ENCODE measurements around the gene CHST9. TPM values are rescaled to one million over a fixed set of nuclear protein-coding genes. Genes with fewer than 3 reads are reported as not detected.

CHST9 gene
- total and polyA plus RNA-seq, 2 experiments from 2014 or later = 15.5 to 16.8 TPM

- TF ChIP-seq ZNF462 (CRISPR knock-in tag; IDR thresholded peaks at IDR 0.05) = no peak
Measured at GRCh38 chr18:26970637-26971036, 214.5 kb downstream of the CHST9 start (continued).

GRCh38 chr18:26965206-26965605, 219.9 kb downstream of the CHST9 start:
- Histone ChIP-seq H3K4me3 (no peak overlapping the region), H3K27ac (ENCODE audit: low read depth) (no peak overlapping the region), H4K20me1 (replicated peaks; ENCODE audit: insufficient read depth) (no peaks in the 10 kb centered on the region), H3F3A (replicated peaks; ENCODE audit: low read depth) (no peaks in the 10 kb centered on the region), H3K9me2 (ENCODE audit: insufficient read depth) (no peaks in the 10 kb centered on the region), H3K79me2 (replicated peaks; ENCODE audit: insufficient read depth) (no peaks in the 10 kb centered on the region), H3K27me3 (ENCODE audit: insufficient read depth) (no peaks in the 10 kb centered on the region), H3K4me1 (ENCODE audit: insufficient read depth) (peaks cover 2% of the 10 kb centered on the region; the same call in 1 of the 2 replicates), H3K36me3 (ENCODE audit: insufficient read depth) (no peaks in the 10 kb centered on the region), H3K4me2 (no peak overlapping the region), H2AFZ (no peak overlapping the region)
- Mint-ChIP-seq H3K27ac (no peak overlapping the region), H3K9me3 (no peaks in the 10 kb centered on the region), H3K36me3 (ENCODE audit: low read depth) (no peaks in the 10 kb centered on the region), H3K4me1 (peaks cover 7% of the 10 kb centered on the region), H3K4me3 (no peak overlapping the region), H3K27me3 (ENCODE audit: insufficient read depth, low read depth, poor library complexity) (peaks cover 5% of the 10 kb centered on the region)
- DNase-seq (ENCODE audit: low spot score) = no peak
- ATAC-seq = no peak
- TF ChIP-seq STAT1 (IDR thresholded peaks at IDR 0.05; ENCODE audit: unreplicated experiment) = no peak

- Mint-ChIP-seq H3K4me1 (peaks cover 15% of the 10 kb centered on the region), H3K27ac (no peak overlapping the region), H3K27me3 (ENCODE audit: insufficient read depth, low read depth, poor library complexity) (no peaks in the 10 kb centered on the region), H3K4me3 (no peak overlapping the region), H3K36me3 (ENCODE audit: low read depth) (peaks cover 8% of the 10 kb centered on the region; the same call in 2 of the 3 replicates), H3K9me3 (no peaks in the 10 kb centered on the region; the same call in 1 of the 3 replicates)
- Histone ChIP-seq H2AFZ (no peak overlapping the region), H3K36me3 (ENCODE audit: insufficient read depth) (no peaks in the 10 kb centered on the region), H3K4me1 (ENCODE audit: insufficient read depth) (peaks cover 3% of the 10 kb centered on the region; the same call in 1 of the 2 replicates), H3F3A (replicated peaks; ENCODE audit: low read depth) (no peaks in the 10 kb centered on the region), H3K27ac (ENCODE audit: low read depth) (no peak overlapping the region), H3K9me2 (ENCODE audit: insufficient read depth) (no peaks in the 10 kb centered on the region), H3K27me3 (ENCODE audit: insufficient read depth) (no peaks in the 10 kb centered on the region), H3K4me3 (no peak overlapping the region), H3K4me2 (no peak overlapping the region), H3K79me2 (replicated peaks; ENCODE audit: insufficient read depth) (no peaks in the 10 kb centered on the region), H4K20me1 (replicated peaks; ENCODE audit: insufficient read depth) (no peaks in the 10 kb centered on the region)
- DNase-seq (ENCODE audit: low spot score) (peak; percentile 13), ATAC-seq (peak; percentile 57)
- TF ChIP-seq EZH2 (IDR thresholded peaks at IDR 0.05; ENCODE audit: low read depth, unreplicated experiment) = no peak
- peak; percentile 48 to 51 for TF ChIP-seq CTCF (conservative IDR thresholded peaks at IDR 0.05; ENCODE audit: low read depth in 2 of 2)
Measured at GRCh38 chr18:26963292-26963691, 221.8 kb downstream of the CHST9 start.
